ENCODE data around the gene ALX4.

ALX4 gene

DNA sequence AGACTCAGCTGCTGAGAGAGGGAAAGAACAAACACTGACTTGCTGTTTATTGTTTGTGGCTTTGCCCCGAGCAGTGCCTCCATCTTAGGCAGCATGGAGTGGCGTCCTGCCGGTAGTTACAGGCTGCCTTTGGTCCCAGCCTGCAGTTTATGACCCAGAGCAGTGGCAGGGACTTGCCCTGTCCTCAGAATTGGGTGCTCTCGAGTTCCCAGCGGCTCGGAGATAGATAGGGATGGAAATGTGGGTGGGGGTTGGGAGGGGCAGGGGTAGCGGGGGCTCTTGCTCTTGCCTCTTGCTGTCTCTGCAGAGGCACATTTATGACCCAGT, 3.1 kb downstream of the ALX4 start:
- no peaks in the 10 kb centered on the region for H3K4me1 ChIP-seq
- no peak overlapping the region for H3K4me3 ChIP-seq (ENCODE audit: low read depth, low read length)
- no peaks in the 10 kb centered on the region for H3K36me3 ChIP-seq
- DNase-seq: no peak
- H3K9me3 ChIP-seq: no peaks in the 10 kb centered on the region
- H3K27me3 ChIP-seq: peaks cover 97% of the 10 kb centered on the region
- TF ChIP-seq, protein P1, sequence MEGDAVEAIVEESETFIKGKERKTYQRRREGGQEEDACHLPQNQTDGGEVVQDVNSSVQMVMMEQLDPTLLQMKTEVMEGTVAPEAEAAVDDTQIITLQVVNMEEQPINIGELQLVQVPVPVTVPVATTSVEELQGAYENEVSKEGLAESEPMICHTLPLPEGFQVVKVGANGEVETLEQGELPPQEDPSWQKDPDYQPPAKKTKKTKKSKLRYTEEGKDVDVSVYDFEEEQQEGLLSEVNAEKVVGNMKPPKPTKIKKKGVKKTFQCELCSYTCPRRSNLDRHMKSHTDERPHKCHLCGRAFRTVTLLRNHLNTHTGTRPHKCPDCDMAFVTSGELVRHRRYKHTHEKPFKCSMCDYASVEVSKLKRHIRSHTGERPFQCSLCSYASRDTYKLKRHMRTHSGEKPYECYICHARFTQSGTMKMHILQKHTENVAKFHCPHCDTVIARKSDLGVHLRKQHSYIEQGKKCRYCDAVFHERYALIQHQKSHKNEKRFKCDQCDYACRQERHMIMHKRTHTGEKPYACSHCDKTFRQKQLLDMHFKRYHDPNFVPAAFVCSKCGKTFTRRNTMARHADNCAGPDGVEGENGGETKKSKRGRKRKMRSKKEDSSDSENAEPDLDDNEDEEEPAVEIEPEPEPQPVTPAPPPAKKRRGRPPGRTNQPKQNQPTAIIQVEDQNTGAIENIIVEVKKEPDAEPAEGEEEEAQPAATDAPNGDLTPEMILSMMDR (IDR thresholded peaks at IDR 0.05; ENCODE audit: low read depth, low read length): no peak

DNA sequence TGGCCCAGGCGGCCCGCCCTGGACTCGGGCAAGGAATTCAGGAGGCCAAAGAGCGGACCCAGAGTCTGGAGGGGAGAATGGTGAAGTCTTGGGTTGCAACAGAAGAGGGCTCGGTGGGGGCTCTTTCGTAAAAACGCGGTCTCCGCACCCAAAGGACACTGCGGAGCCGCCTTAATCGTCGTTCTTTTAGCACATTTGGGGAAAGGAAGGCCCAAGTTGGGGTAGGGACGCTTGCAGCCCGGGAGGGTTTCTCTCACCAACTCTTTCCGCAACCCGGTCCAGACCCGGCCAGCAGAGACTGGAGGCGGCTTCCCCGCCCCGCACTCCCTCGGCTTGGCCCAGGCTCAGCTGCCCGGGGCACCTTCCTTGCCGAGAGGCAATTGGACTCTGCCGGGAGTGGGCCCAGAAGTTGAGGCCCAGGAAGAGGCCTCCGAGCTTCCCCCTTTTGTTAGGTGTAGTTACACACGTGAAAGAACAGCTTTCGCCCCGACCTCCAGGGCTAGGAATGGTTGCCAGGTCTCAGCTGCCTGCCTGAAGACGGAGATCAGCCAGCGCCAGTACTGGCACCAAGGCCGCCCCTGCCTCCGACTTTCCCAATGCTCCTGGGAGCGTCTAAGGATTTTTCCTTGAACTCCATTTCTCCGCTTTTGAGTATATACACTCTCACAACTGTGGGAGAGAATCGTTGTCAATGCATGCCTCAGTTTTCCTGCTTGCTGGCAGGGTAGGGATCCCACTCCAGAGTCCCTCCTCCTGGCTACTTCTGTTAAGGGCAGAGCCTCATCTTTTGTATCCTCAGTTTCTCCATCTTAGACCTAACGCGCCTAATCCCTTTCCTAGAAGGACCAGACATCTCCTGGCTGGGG, 3.7 kb downstream of the ALX4 start:
- Histone ChIP-seq H3K9me3 (no peaks in the 10 kb centered on the region), H3K27me3 (peaks cover 92% of the 10 kb centered on the region), H3K4me1 (no peaks in the 10 kb centered on the region), H3K4me3 (ENCODE audit: low read depth, low read length) (no peak overlapping the region), H3K36me3 (no peaks in the 10 kb centered on the region)
- TF ChIP-seq, protein P1 (IDR thresholded peaks at IDR 0.05; ENCODE audit: low read depth, low read length): no peak
- no peak for DNase-seq

DNA sequence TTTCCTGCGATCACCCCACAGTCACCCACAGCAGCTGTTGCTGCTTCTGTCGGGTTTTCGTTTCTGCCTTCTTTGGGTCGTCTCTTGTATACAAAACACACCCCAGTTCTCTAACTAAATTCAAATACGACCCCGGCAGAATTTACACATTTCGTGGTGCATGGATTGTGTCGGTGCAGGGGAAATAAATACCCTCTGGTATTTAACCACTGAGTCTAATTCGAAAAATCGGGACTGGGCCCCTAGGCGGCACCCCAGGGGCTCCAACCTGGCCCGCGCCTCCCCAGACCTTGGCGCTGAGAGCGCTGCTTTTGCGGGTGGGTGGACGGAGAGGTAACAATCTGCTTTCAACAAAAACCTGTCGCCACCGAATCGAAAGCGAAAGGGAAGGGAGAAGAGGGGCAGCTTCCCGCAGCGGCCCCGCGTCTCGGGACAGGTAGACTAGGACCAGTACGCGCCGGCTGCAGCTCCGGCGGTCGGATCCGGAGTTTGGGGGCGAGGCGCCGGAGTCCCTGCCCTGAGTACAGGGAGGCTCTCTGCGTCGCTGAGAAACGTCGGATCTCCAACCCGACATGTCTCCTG, 4.4 kb downstream of the ALX4 start:
- Histone ChIP-seq H3K4me1 (no peaks in the 10 kb centered on the region), H3K36me3 (no peaks in the 10 kb centered on the region), H3K4me3 (ENCODE audit: low read depth, low read length) (no peak overlapping the region), H3K27me3 (peaks cover 85% of the 10 kb centered on the region), H3K9me3 (no peaks in the 10 kb centered on the region)
- no peak for DNase-seq
- TF ChIP-seq, protein P1 (IDR thresholded peaks at IDR 0.05; ENCODE audit: low read depth, low read length): no peak

DNA sequence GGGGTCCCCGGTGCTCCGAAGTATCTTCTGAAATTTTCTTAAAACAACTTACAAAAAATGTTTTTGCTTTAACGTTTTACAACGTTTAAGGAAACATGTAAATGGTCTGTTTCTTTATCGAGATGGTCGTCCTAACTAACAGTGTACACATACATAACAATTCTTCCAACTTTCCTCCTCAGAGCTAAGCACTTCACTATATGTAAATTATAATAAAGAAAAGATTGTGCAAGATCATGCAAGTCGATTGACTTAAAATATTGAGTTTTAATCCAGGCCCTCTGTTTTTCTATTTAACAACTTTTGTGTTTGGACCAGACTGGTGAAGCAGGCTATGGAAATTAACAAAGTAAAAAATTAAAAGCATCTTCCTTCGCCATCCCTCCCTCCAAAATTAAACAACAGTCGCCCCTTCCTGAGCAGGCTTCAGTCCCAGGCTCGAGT, 4.9 kb downstream of the ALX4 start:
- Histone ChIP-seq H3K36me3 (no peaks in the 10 kb centered on the region), H3K9me3 (no peaks in the 10 kb centered on the region), H3K4me1 (no peaks in the 10 kb centered on the region), H3K27me3 (peaks cover 82% of the 10 kb centered on the region), H3K4me3 (ENCODE audit: low read depth, low read length) (no peak overlapping the region)
- no peak for DNase-seq
- TF ChIP-seq, protein P1 (IDR thresholded peaks at IDR 0.05; ENCODE audit: low read depth, low read length): no peak

DNA sequence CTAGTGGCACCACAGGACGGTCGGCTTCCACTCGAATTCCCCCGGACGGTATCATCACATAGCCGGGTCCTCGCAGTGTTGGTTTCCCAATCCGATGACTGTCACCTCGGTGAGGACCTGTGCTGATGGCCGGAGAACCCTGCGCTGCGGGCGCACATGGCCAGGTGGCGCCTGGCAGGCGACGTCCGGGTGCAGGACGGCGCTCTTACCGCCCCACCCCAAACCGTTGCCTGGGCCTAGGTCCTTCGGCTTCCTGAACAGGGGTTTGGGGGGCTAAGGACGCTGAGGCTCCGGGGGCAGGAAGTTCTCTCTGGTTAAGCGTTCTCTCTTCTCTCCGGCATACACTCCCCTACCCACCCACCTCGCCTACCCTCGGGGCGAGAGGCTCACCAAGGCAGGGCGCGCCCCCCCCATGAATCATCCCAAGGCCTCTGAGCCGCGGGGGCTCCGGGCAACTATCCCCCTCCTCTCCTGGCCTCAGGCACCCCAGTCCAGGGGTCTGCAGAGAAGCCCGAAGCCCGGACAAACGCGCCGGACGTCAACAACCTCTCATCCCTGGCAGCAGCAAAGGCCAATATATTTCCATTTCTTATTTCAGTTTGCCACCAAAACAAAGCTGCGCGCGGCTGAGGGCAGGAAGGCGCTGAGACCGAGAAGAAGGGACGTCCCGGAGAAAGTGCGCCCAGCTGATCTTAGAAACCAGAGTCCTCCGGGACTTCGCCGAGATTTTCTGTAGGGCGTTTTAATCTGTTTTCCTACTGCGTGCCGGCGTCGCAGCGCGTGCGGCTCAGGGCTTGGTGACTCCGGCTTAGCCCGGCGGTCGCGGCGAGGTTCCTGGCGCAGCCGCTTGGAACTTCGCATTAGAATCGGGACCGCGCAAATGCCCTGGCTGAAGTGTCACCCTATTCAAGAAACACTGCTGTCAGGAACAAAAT, 5.6 kb downstream of the ALX4 start:
- H3K4me3 ChIP-seq (ENCODE audit: low read depth, low read length): no peak overlapping the region

More for the DNA sequence above, 5.6 kb downstream of the ALX4 start:
- TF ChIP-seq, protein P1 (IDR thresholded peaks at IDR 0.05; ENCODE audit: low read depth, low read length): no peak
- Histone ChIP-seq H3K27me3 (peaks cover 75% of the 10 kb centered on the region), H3K36me3 (no peaks in the 10 kb centered on the region), H3K4me1 (no peaks in the 10 kb centered on the region), H3K9me3 (no peaks in the 10 kb centered on the region)
- DNase-seq: no peak
